Caco-2 (cell line): ENCODE measurements around the gene CADPS. TPM values are rescaled to one million over a fixed set of nuclear protein-coding genes. Genes with fewer than 3 reads are reported as not detected.

Experiments
- BruUV-seq: library from RNA; stranded (reverse); fragments of 400-500 nt; replicated peaks from 2 replicates; lab custom pipeline; 2021; lab: Mats Ljungman, UMichigan
- CTCF ChIA-PET: fragments of 300-600 bp; sonication (Branson Sonifier 250); formaldehyde crosslinking; loops from one replicate; lab custom pipeline; 2022; ENCODE audit warnings: antibody characterized with exemption; lab: Charles Lee
- POLR2A ChIA-PET: fragments of 300-600 bp; sonication (Branson Sonifier 250); formaldehyde crosslinking; loops from one replicate; lab custom pipeline; 2022; ENCODE audit warnings: antibody characterized with exemption; lab: Charles Lee
- DNase-seq, 2 experiments: peaks; one replicate each; pipeline versions ENCODE4 v3.0.0 to v3.0.0-alpha.2; 2020 to 2022
- H3K27me3 ChIP-seq: replicated peaks from 2 replicates; pipeline ENCODE4 v1.6.0; 2011; ENCODE audit warnings: low read length; ENCODE audit not compliant: control insufficient read depth, insufficient read depth
- H3K36me3 ChIP-seq: 2 replicates; pipeline ENCODE4 v1.5.1; 2011; ENCODE audit warnings: low read length; ENCODE audit not compliant: control insufficient read depth, insufficient read depth
- H3K4me1 ChIP-seq: fragments of 250-450 bp; sonication (Bioruptor Pico); 2 replicates; pipeline ENCODE4 v1.5.1; 2020; ENCODE audit warnings: mild to moderate bottlenecking
- H3K4me3 ChIP-seq: 2 replicates; pipeline ENCODE4 v1.5.1; 2011; ENCODE audit warnings: low read depth, mild to moderate bottlenecking, control low read depth, low read length
- H3K9me3 ChIP-seq: fragments of 250-450 bp; sonication (Bioruptor Pico); 2 replicates; pipeline ENCODE4 v1.5.1; 2020; ENCODE audit warnings: mild to moderate bottlenecking, moderate library complexity
- H3K27ac Mint-ChIP-seq: one replicate; pipeline ENCODE4 v1.8.0; 2022; ENCODE audit warnings: mixed read lengths; ENCODE audit not compliant: unreplicated experiment
- H3K27me3 Mint-ChIP-seq: one replicate; pipeline ENCODE4 v1.8.0; 2022; ENCODE audit warnings: mixed read lengths; ENCODE audit not compliant: insufficient read depth, unreplicated experiment
- H3K36me3 Mint-ChIP-seq: one replicate; pipeline ENCODE4 v1.8.0; 2022; ENCODE audit warnings: mild to moderate bottlenecking, mixed read lengths; ENCODE audit not compliant: insufficient read depth, unreplicated experiment
- H3K4me1 Mint-ChIP-seq: one replicate; pipeline ENCODE4 v1.8.0; 2022; ENCODE audit warnings: low read depth, mixed read lengths; ENCODE audit not compliant: unreplicated experiment
- H3K4me3 Mint-ChIP-seq: one replicate; pipeline ENCODE4 v1.8.0; 2022; ENCODE audit warnings: mild to moderate bottlenecking, moderate library complexity, mixed read lengths; ENCODE audit not compliant: unreplicated experiment
- H3K9me3 Mint-ChIP-seq: one replicate; pipeline ENCODE4 v1.8.0; 2022; ENCODE audit warnings: mixed read lengths; ENCODE audit not compliant: unreplicated experiment
- intact Hi-C: fragments of 100-400 bp; cut with micrococcal nuclease; formaldehyde crosslinking; loops from one replicate; pipeline ENCODE4 v1.10.0; 2022; ENCODE audit not compliant: unreplicated experiment
- total RNA-seq: library from RNA; stranded (reverse); gene quantifications from 2 replicates; pipeline ENCODE4 v1.2.3, GENCODE V29; 2022
- TF ChIP-seq, protein P1 (sequence below), 2 experiments: fragments of 200-600 bp in 1 of 2; IDR thresholded peaks; 1 replicate in 1 of 2; 2 replicates in 1 of 2; pipeline versions ENCODE4 v1.5.1 to v1.8.0; 2011 to 2022; ENCODE audit warnings: antibody characterized with exemption in 1 of 2, control low read depth in 1 of 2, inconsistent platforms in 1 of 2, low read depth in 1 of 2, low read length in 1 of 2, mild to moderate bottlenecking in 1 of 2, moderate library complexity in 1 of 2; ENCODE audit not compliant: insufficient read depth in 1 of 2, severe bottlenecking in 1 of 2, unreplicated experiment in 1 of 2

CADPS gene
- total RNA-seq, 1 experiment from 2014 or later, result not detected

- H3K9me3 Mint-ChIP-seq, result no peaks in the 10 kb centered on the region
- Histone ChIP-seq H3K4me1 (no peaks in the 10 kb centered on the region), H3K9me3 (no peaks in the 10 kb centered on the region), H3K36me3 (no peaks in the 10 kb centered on the region), H3K4me3 (no peak overlapping the region), H3K27me3 (no peaks in the 10 kb centered on the region)
- DNase-seq, result no peak
- ChIA-PET POLR2A (no interaction called here), CTCF (no interaction called here)
- H3K4me3 Mint-ChIP-seq, result no peak overlapping the region
- H3K27me3 Mint-ChIP-seq, result peaks cover 11% of the 10 kb centered on the region
- H3K4me1 Mint-ChIP-seq, result no peaks in the 10 kb centered on the region
- no peak overlapping the region for H3K27ac Mint-ChIP-seq
- TF ChIP-seq, protein P1, sequence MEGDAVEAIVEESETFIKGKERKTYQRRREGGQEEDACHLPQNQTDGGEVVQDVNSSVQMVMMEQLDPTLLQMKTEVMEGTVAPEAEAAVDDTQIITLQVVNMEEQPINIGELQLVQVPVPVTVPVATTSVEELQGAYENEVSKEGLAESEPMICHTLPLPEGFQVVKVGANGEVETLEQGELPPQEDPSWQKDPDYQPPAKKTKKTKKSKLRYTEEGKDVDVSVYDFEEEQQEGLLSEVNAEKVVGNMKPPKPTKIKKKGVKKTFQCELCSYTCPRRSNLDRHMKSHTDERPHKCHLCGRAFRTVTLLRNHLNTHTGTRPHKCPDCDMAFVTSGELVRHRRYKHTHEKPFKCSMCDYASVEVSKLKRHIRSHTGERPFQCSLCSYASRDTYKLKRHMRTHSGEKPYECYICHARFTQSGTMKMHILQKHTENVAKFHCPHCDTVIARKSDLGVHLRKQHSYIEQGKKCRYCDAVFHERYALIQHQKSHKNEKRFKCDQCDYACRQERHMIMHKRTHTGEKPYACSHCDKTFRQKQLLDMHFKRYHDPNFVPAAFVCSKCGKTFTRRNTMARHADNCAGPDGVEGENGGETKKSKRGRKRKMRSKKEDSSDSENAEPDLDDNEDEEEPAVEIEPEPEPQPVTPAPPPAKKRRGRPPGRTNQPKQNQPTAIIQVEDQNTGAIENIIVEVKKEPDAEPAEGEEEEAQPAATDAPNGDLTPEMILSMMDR (IDR thresholded peaks at IDR 0.05; ENCODE audit: insufficient read depth in 1 of 2, low read depth in 1 of 2, low read length in 1 of 2, severe bottlenecking in 1 of 2, unreplicated experiment in 1 of 2), result no peak
- no TSS peak for BruUV-seq
- peaks cover 5% of the 10 kb centered on the region for H3K36me3 Mint-ChIP-seq
- intact Hi-C loops, result no loop called here
Observed at GRCh38 chr3:62481962-62482361, 393.3 kb downstream of the CADPS start.

DNA sequence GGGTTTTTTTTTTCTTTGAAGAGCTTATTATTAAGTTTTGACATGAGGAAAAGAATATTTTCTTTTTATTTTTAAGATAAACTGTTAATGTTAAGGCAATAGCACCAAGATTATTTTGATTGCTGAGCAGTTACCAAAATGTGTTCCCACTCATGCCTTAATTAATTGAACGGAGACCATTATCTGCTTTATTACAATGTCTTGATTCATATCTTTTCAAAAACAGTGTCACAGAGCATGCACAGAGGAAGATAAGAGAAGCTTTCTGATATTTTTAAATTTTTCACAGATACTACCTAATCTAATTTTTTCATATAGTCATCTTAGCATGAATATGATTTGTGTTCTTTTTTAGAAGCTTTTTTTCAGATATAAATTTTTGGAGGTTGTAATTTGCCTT is 395.2 kb downstream of the CADPS start:
- H3K27me3 ChIP-seq, result no peaks in the 10 kb centered on the region
- peaks cover 8% of the 10 kb centered on the region for H3K27me3 Mint-ChIP-seq
- peaks cover 5% of the 10 kb centered on the region for H3K36me3 Mint-ChIP-seq
- no TSS peak for BruUV-seq
- no peak overlapping the region for H3K4me3 Mint-ChIP-seq
- intact Hi-C loops, result no loop called here
- TF ChIP-seq, protein P1 (IDR thresholded peaks at IDR 0.05; ENCODE audit: insufficient read depth in 1 of 2, low read depth in 1 of 2, low read length in 1 of 2, severe bottlenecking in 1 of 2, unreplicated experiment in 1 of 2), result no peak
- no peak for DNase-seq
- H3K9me3 ChIP-seq, result no peaks in the 10 kb centered on the region
- ChIA-PET POLR2A (no interaction called here), CTCF (no interaction called here)
- no peaks in the 10 kb centered on the region for H3K4me1 Mint-ChIP-seq
- no peak overlapping the region for H3K4me3 ChIP-seq
- H3K36me3 ChIP-seq, result no peaks in the 10 kb centered on the region
- H3K4me1 ChIP-seq, result no peaks in the 10 kb centered on the region
- H3K9me3 Mint-ChIP-seq, result no peaks in the 10 kb centered on the region
- H3K27ac Mint-ChIP-seq, result no peak overlapping the region

DNA sequence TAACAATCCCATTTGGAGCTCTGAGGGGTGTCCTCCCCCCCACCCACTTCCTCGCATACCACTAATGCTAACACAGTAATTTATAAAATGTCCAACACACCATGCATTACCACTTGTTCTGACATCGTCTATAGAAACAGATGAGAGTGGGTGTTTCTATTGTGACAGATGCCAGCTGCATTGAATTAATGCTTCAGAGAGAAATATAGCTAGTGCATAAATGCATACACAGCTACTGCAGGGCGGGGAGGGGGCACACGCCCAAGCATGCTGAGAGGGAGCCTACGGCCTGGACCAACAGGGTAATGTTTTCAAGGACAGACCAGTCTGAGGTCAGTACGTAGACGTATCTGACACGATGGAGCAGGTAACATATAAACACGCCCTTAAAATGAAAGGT is 395.9 kb downstream of the CADPS start:
- Histone ChIP-seq H3K36me3 (no peaks in the 10 kb centered on the region), H3K4me1 (no peaks in the 10 kb centered on the region), H3K27me3 (no peaks in the 10 kb centered on the region), H3K4me3 (no peak overlapping the region), H3K9me3 (no peaks in the 10 kb centered on the region)
- Mint-ChIP-seq H3K27me3 (peaks cover 8% of the 10 kb centered on the region), H3K36me3 (peaks cover 5% of the 10 kb centered on the region), H3K4me1 (no peaks in the 10 kb centered on the region), H3K4me3 (no peak overlapping the region), H3K27ac (no peak overlapping the region), H3K9me3 (no peaks in the 10 kb centered on the region)
- ChIA-PET CTCF (no interaction called here), POLR2A (no interaction called here)
- intact Hi-C loops, result no loop called here
- TF ChIP-seq, protein P1 (IDR thresholded peaks at IDR 0.05; ENCODE audit: insufficient read depth in 1 of 2, low read depth in 1 of 2, low read length in 1 of 2, severe bottlenecking in 1 of 2, unreplicated experiment in 1 of 2), result no peak
- DNase-seq, result no peak
- BruUV-seq, result no TSS peak
